HEK293T (cell line): Measurements from ENCODE around the gene MTA1.

Experiments used
- CTCF ChIA-PET: fragments of 350-600 bp; formaldehyde crosslinking; extraction: SDS; loops from one replicate; lab custom pipeline; 2021; ENCODE audit warnings: antibody characterized with exemption, inconsistent platforms; lab: Yijun Ruan, JAX
- POLR2A ChIA-PET: fragments of 350-600 bp; formaldehyde crosslinking; extraction: SDS; loops from one replicate; lab custom pipeline; 2020; ENCODE audit warnings: antibody characterized with exemption, inconsistent platforms; lab: Yijun Ruan, JAX
- DNase-seq: peaks from one replicate; pipeline ENCODE4 v3.0.0; 2012; ENCODE audit warnings: mixed read lengths; ENCODE audit errors: extremely low spot score
- ARNT ChIP-seq: fragments of 450-650 bp; IDR thresholded peaks from 2 replicates; pipeline ENCODE4 v1.6.1; 2017; ENCODE audit warnings: mild to moderate bottlenecking
- BHLHE40 ChIP-seq: fragments of 450-650 bp; IDR thresholded peaks from 2 replicates; pipeline ENCODE4 v1.6.1; 2016; ENCODE audit warnings: mild to moderate bottlenecking, moderate library complexity, borderline replicate concordance
- CTBP1 ChIP-seq: fragments of 450-650 bp; IDR thresholded peaks from 2 replicates; pipeline ENCODE4 v1.6.1; 2016; ENCODE audit warnings: borderline replicate concordance
- ELF4 ChIP-seq: fragments of 450-650 bp; IDR thresholded peaks from 2 replicates; pipeline ENCODE4 v1.6.1; 2017; ENCODE audit warnings: antibody characterized with exemption
- FOXA1 ChIP-seq: fragments of 450-650 bp; IDR thresholded peaks from 2 replicates; pipeline ENCODE4 v1.6.1; 2016; ENCODE audit warnings: mild to moderate bottlenecking
- FOXK2 ChIP-seq: fragments of 450-650 bp; IDR thresholded peaks from 2 replicates; pipeline ENCODE4 v1.6.1; 2016; ENCODE audit warnings: mild to moderate bottlenecking
- FOXM1 ChIP-seq: fragments of 450-650 bp; IDR thresholded peaks from 2 replicates; pipeline ENCODE4 v1.6.1; 2017; ENCODE audit warnings: mild to moderate bottlenecking, borderline replicate concordance
- HDGF ChIP-seq: fragments of 450-650 bp; IDR thresholded peaks from 2 replicates; pipeline ENCODE4 v1.6.1; 2017; ENCODE audit warnings: antibody characterized with exemption, borderline replicate concordance
- L3MBTL2 ChIP-seq: fragments of 450-650 bp; conservative IDR thresholded peaks from 2 replicates; pipeline ENCODE4 v1.6.1; 2016; ENCODE audit warnings: mild to moderate bottlenecking
- LEF1 ChIP-seq: fragments of 450-650 bp; IDR thresholded peaks from 2 replicates; pipeline ENCODE4 v1.6.1; 2017; ENCODE audit warnings: mild to moderate bottlenecking, borderline replicate concordance
- NFRKB ChIP-seq: fragments of 450-650 bp; IDR thresholded peaks from 2 replicates; pipeline ENCODE4 v1.6.1; 2016; ENCODE audit warnings: mild to moderate bottlenecking, moderate library complexity
- PKNOX1 ChIP-seq: fragments of 450-650 bp; IDR thresholded peaks from 2 replicates; pipeline ENCODE4 v1.6.1; 2016
- SP1 ChIP-seq: fragments of 450-650 bp; IDR thresholded peaks from 2 replicates; pipeline ENCODE4 v1.6.1; 2017
- SUZ12 ChIP-seq: fragments of 450-650 bp; IDR thresholded peaks from 2 replicates; pipeline ENCODE4 v1.6.1; 2016; ENCODE audit warnings: mild to moderate bottlenecking
- TARDBP ChIP-seq: fragments of 450-650 bp; IDR thresholded peaks from 2 replicates; pipeline ENCODE4 v1.6.1; 2016
- ZNF384 ChIP-seq: fragments of 450-650 bp; IDR thresholded peaks from 2 replicates; pipeline ENCODE4 v1.6.1; 2016

The MTA1 gene

DNA sequence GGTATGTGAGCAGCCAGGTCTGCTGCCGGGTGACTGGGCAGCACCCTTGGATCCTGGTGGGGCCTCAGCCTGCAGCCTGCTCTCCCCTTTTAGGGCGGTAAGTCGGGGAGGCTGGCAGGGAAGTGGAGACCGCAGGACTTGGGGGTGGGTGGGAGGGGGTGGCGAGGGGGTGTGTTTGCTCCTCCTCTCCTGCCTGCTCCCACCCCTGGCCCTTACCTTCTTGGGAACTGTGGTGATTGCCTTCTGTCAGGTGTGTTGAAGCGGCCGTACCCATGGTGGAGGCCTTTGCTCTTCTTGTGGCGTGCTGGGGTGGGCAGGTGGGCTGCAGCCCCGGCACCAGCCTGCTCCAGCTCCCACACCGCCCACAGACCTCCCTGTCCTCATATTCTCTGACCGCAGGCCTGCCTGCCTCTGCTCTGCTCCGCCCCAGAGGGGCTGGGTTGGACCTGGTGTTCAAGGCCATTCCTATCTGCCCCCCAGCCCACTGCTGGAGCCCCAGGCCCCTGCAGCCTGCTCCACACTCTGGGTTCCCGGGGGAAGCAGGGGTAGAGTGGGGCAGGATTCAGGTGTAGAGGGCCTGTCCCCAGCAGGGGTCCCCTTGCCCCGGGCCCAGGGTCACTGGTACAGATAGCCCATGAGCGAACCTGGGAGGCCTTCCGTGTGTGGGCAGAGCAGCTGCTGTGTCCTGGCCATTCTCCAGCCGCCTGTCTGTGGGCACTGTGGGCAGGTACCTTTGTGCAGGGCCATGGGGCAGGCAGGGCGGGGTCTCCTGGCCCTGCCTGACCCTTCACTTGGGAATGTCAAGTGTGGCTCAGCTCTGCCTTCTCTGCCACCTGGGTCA is 76.6 kb downstream of the MTA1 start:
- POLR2A ChIA-PET: no interaction called here
- CTCF ChIA-PET: interaction anchor here (0.6 kb wide), 1 partner anchor 133 kb away, joined by 4 read pairs; no protein-coding TSS in a partner anchor
- no peak for DNase-seq
- TF ChIP-seq LEF1 (no peak), SP1 (no peak), HDGF (no peak), ZNF384 (no peak), ARNT (no peak), SUZ12 (no peak)

- CTCF ChIA-PET: interaction anchor here (0.6 kb wide), 1 partner anchor 134 kb away, joined by 4 read pairs; no protein-coding TSS in a partner anchor
- TF ChIP-seq SP1 (no peak), CTBP1 (no peak), ARNT (no peak), TARDBP (no peak), SUZ12 (no peak), ELF4 (no peak), ZNF384 (no peak), PKNOX1 (no peak), LEF1 (no peak)
- DNase-seq: no peak
- POLR2A ChIA-PET: no interaction called here
Measured at GRCh38 chr14:105496831-105497591, 77.4 kb downstream of the MTA1 start.

DNA sequence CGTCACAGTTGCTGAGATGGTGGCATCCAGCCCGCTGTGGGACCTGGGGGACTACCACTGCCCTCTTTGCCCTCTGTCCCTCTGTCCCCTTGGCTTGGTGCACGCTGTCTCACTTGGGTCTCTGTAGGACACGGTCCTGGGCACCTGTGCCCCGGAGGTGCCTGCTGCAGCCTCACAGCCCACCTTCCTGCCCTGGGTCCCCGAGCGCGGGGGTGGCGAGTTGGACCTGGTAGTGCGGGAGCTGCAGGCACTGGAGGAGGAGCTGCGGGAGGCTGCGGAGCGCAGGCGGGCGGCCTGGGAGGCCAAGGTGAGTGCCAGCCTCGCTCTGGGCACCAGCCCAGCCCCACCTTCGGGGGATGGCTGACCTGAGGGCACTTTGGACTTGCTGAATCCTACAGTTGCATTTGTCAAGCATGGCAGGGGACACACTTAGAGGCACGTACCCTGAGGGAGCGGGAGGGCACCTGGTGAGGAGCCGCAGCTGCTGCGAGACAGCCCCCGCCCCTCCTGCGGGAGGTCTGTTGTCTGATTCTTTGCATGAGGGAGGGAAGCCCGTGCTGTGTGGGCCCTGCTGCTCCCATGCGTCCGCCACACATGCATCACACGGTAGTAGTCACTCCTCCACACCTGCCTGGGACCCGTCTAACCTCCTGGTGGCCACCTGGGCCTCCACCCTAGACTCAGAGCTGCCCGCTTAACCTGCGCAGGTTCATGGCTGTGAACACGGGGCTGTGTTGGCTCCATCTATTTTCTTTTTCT is 78.2 kb downstream of the MTA1 start:
- DNase-seq: no peak
- ChIA-PET POLR2A (no interaction called here), CTCF (interaction anchor here (0.6 kb wide), 1 partner anchor 133 kb away, joined by 3 read pairs; no protein-coding TSS in a partner anchor)
- TF ChIP-seq ARNT (no peak), BHLHE40 (no peak), FOXM1 (no peak), ELF4 (no peak), SUZ12 (no peak), L3MBTL2 (no peak), FOXK2 (no peak), NFRKB (no peak), CTBP1 (no peak), HDGF (no peak), PKNOX1 (no peak), ZNF384 (no peak), FOXA1 (no peak), TARDBP (no peak)

DNA sequence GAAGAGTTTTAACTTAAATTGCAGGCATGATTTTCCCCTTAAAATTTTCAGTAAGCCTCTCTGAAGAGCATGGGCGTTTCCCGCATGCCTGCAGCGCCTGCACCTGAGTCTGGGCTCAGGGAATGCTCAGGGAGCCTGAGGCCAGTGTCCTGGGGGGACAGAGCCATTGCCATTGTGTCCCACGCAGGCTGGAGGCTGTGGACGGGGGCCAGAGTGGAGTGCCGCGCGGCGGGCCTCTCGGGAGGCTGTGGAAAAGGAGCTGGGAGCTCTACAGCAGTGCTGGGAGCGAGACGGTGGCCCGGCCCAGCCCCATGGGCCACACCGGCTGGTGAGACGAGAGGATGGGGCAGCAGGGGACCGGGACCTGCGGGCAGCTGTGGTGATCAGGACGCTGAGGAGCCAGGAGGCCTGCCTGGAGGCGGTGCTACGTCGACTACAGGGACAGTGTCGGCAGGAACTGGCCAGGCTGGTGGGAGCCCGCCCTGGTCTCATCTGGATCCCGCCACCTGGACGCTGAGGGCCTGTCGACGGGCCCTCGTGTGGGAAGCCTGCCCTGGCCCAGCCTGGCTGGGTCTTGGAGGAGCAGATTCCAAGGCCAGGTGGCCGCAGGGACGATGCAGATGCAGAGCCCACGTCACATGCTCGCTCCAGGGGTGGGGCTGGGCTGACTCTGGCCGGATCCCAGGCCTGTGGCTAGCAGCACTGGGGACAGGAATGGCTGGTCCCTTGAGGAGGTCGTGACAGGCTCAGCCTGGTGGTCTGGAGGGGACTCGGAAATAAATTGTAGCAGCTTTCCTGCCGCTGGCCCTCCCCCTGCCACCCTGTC is 79.0 kb downstream of the MTA1 start:
- no peak for DNase-seq
- CTCF ChIA-PET: interaction anchor here (1.3 kb wide), 1 partner anchor 28 kb away, joined by 5 read pairs; no protein-coding TSS in a partner anchor
- TF ChIP-seq TARDBP (no peak), PKNOX1 (no peak), ARNT (no peak), L3MBTL2 (no peak), LEF1 (no peak), FOXM1 (no peak), NFRKB (no peak), ELF4 (no peak), CTBP1 (no peak), BHLHE40 (no peak), HDGF (no peak), SUZ12 (no peak), SP1 (no peak), FOXA1 (no peak), ZNF384 (no peak), FOXK2 (no peak)
- POLR2A ChIA-PET: no interaction called here
